ENCODE data around the gene CNTNAP2.

Gene CNTNAP2

DNA sequence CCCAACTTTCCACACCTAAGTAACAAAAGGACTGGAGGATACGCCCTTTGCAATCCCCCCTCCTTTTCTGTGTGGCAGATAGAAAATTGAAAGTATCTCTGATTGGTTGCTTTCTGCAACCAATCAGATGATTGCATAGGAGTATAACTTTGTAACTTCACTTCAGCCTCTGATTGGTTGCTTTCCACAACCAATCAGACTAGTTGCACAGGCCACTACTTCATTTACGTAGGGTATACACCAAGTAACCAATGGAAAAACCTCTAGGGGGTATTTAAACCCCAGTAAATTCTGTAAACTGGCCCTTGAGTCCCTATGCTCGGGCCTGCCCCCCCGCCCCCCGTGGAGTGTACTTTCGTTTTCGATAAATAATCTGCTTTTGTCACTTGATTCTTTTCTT is 1080.4 kb downstream of the CNTNAP2 start:
- TF ChIP-seq, protein P1, sequence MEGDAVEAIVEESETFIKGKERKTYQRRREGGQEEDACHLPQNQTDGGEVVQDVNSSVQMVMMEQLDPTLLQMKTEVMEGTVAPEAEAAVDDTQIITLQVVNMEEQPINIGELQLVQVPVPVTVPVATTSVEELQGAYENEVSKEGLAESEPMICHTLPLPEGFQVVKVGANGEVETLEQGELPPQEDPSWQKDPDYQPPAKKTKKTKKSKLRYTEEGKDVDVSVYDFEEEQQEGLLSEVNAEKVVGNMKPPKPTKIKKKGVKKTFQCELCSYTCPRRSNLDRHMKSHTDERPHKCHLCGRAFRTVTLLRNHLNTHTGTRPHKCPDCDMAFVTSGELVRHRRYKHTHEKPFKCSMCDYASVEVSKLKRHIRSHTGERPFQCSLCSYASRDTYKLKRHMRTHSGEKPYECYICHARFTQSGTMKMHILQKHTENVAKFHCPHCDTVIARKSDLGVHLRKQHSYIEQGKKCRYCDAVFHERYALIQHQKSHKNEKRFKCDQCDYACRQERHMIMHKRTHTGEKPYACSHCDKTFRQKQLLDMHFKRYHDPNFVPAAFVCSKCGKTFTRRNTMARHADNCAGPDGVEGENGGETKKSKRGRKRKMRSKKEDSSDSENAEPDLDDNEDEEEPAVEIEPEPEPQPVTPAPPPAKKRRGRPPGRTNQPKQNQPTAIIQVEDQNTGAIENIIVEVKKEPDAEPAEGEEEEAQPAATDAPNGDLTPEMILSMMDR (IDR thresholded peaks at IDR 0.05; ENCODE audit: control insufficient read depth, extremely low read depth, insufficient read depth), result no peak
- DNase-seq (ENCODE audit: low read depth), result peak; percentile 6
- peak overlapping the region; percentile 54 for H3K4me3 ChIP-seq (ENCODE audit: low read depth, low read length)

DNA sequence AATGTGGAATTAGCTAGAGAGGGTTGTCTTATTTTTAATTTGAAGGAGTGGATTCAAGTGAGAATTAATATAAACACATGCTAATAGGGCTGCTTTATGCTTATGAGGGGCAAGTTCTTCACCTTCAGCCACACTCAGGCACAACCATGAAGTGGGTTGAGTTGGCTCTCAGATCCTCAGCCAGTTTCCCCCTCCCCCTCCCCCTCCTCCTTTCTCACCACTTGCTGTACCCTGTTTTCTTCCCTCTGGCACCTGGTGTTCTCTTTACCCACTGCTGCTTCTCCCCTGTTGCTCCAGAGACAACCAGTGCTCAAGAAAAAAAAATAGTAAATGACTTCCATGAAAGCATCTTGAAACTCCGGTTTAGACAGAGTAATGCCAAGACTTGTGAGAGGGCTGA is 1083.3 kb downstream of the CNTNAP2 start:
- DNase-seq (ENCODE audit: low read depth), result no peak
- no peak overlapping the region for H3K4me3 ChIP-seq (ENCODE audit: low read depth, low read length)
- TF ChIP-seq, protein P1 (IDR thresholded peaks at IDR 0.05; ENCODE audit: control insufficient read depth, extremely low read depth, insufficient read depth), result no peak

DNA sequence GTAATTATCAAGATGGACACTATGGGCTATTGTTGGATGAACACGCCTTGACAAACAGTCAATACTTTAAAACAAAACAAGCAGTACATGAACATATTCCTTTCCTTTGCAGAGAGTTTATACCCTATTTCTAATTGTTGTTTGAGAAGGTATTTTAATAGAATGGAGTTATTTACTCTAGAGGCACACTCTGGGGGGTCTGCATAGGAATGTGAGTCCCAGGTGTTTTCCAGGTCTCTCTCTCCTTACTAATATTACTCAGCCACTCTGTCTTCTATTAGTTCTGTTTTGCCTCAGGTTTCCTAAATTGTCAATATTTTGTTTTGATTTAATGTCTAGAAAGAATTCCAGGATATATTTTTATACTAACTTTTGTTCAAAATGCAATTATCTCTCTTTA is 1091.4 kb downstream of the CNTNAP2 start:
- TF ChIP-seq, protein P1 (IDR thresholded peaks at IDR 0.05; ENCODE audit: control insufficient read depth, extremely low read depth, insufficient read depth), result no peak
- no peak for DNase-seq (ENCODE audit: low read depth)
- no peak overlapping the region for H3K4me3 ChIP-seq (ENCODE audit: low read depth, low read length)

DNA sequence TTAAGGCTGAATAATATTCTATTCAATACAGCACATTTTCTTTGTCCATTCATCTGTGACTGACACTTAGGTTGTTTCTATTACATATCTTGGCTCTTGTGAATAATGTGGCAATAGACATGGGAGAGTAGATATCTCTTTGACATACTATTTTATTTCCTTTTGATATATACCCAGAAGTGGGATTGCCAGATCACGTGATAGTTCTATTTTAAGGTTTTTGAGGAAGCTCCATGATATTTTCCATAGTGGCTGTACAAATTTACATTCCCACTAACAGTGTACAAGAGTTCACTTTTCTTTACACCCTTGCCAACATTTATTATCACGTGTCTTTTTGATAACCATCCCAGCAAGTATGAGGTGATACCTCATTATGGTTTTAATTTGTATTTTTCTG is 1114.7 kb downstream of the CNTNAP2 start:
- no peak for DNase-seq (ENCODE audit: low read depth)
- TF ChIP-seq, protein P1 (IDR thresholded peaks at IDR 0.05; ENCODE audit: control insufficient read depth, extremely low read depth, insufficient read depth), result no peak
- no peak overlapping the region for H3K4me3 ChIP-seq (ENCODE audit: low read depth, low read length)

DNA sequence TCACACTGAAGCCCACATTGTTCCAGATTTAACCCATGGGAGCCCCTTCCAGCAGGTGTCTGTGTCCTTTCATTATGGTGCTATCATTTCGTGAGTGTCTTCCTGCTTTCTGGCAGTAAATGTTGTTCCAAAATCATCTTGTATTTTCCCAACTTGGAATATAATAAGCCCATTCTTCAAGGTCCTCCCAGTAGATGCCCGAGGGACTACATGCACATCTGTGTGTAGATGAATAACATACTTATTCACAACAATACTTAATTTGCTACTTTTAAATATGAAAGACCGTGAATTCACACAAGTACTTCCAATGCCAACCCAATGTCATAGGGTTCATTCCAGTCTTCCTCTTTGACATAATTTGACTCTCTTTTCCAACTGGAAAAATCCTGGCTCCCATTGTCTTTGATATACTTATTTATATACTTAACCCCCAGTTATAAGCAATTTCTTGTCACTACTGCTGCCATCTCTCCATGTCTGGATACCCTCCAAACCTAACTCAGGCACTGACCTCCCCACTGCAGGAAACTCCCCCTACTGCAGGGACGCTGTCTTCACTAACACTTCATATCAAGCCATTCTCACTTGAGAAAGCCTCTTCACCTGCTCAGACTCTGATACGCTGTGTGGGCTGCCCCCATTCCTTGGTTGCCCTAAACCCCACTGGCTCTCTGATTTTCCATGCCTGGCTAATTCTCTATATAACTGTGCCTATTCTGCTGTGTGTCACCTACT is 1119.2 kb downstream of the CNTNAP2 start:
- TF ChIP-seq, protein P1 (IDR thresholded peaks at IDR 0.05; ENCODE audit: control insufficient read depth, extremely low read depth, insufficient read depth), result no peak
- no peak for DNase-seq (ENCODE audit: low read depth)
- no peak overlapping the region for H3K4me3 ChIP-seq (ENCODE audit: low read depth, low read length)

DNA sequence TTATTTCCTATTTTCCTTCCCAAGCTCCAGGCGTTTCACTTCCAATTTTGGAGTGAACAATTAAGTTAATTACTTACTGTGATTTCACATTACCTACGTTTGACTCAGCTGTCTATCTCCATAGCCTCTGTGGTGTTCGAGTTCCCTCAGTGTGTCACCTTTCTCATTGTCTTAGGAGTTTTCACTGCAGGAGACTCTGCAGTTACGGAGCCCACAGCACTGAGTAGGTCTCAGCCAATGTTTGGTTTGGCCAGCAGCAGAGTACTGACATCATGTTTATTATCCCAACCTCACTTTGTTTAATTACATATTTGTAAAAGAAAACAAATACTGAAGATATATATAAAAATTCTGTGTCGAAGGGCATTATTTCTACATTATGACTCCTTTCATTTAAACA is 1123.9 kb downstream of the CNTNAP2 start:
- no peak for DNase-seq (ENCODE audit: low read depth)
- no peak overlapping the region for H3K4me3 ChIP-seq (ENCODE audit: low read depth, low read length)
- TF ChIP-seq, protein P1 (IDR thresholded peaks at IDR 0.05; ENCODE audit: control insufficient read depth, extremely low read depth, insufficient read depth), result no peak

DNA sequence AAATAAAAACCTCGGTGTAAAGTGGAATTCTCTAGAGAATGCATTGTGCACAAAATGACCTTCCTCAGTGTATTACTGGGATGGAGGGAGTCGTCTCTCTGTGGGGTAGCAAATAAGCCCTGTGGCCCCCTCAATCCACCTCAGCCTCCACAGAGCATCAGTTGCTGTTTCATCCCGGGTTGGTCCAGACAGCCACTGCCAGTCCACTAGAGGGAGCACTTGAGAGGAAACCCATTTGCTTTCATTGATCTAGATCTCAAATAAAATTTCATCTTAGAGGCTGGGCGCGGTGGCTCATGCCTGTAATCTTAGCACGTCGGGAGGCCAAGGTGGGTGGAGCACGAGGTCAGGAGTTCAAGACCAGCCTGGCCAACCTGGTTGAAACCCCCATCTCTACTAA is 1128.7 kb downstream of the CNTNAP2 start:
- DNase-seq (ENCODE audit: low read depth), result peak; percentile 19
- TF ChIP-seq, protein P1 (IDR thresholded peaks at IDR 0.05; ENCODE audit: control insufficient read depth, extremely low read depth, insufficient read depth), result peak; percentile 84
- H3K4me3 ChIP-seq (ENCODE audit: low read depth, low read length), result no peak overlapping the region
